ENCODE data around the gene TTC9C. TPM values are rescaled to one million over a fixed set of nuclear protein-coding genes. Genes with fewer than 3 reads are reported as not detected.
A peak's percentile ranks its signal among the peaks of the same experiment; 100 is the strongest.

Gene TTC9C
- total and polyA plus RNA-seq, 7 experiments from 2014 or later, result 12.0 to 53.0 (median 29.3) TPM

DNA sequence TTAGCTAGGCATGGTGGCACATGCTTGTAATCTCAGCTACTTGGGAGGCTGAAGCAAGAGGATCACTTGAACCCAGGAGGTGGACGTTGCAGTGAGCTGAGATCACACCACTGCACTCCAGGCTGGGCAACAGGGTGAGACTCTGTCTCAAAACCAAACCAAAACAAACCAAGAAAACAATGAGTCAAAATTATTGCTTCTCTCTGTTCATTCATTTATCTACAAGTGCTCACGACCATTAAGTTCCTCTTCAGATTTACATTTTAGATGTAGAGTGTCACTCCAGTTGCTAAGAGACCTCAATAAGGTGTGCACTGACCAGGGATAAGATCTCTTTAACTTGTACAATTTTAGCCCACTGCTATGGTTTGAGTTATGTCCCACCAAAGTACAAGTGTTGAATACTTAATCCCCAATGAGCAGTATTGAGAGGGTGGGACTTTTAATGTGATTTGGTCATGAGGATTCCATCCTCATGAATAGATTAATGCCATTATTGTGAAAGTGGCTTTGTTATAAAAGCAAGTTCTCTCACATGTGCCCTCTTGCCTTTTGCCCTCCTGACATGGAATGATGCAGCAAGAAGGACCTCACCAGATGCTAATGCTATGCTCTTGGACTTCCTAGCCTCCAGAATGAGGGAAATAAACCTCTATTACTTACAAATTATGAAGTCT lies 8.8 kb upstream of the TTC9C start:
- H3K36me3 ChIP-seq (ENCODE audit: control insufficient read depth in 2 of 3, insufficient read depth in 3 of 3, low read length in 3 of 3), result peaks cover 61 to 96% (median 77%) of the 10 kb centered on the region in 3 experiments
- Mint-ChIP-seq H3K36me3 (peaks cover 4 to 73% (median 63%) of the 10 kb centered on the region in 5 donors), H3K27ac (peak overlapping the region in 4 of 9 donors; percentile 16 to 63 (median 47)), H3K27me3 (no peaks in the 10 kb centered on the region), H3K4me1 (peaks cover 19 to 74% (median 56%) of the 10 kb centered on the region in 7 donors), H3K9me3 (no peaks in the 10 kb centered on the region), H3K4me3 (no peak overlapping the region)
- ATAC-seq (no peak), DNase-seq (no peak)
- H3K27me3 ChIP-seq (ENCODE audit: control insufficient read depth in 2 of 2, insufficient read depth in 2 of 2, low read length in 2 of 2), result no peaks in the 10 kb centered on the region
- ChIA-PET POLR2A (interaction anchor here (0.5 to 17.5 kb wide), 6 partner anchors 8 to 162 kb away, joined by 3 to 347 read pairs (median 3); partner anchors contain the start of genes BSCL2, GNG3 and HNRNPUL2), CTCF (no interaction called here)
- H3K9me3 ChIP-seq (ENCODE audit: control insufficient read depth in 2 of 3, low read length in 3 of 3), result no peaks in the 10 kb centered on the region
- H3K4me3 ChIP-seq (ENCODE audit: low read length), result no peak overlapping the region
- H3K4me1 ChIP-seq (ENCODE audit: control insufficient read depth in 2 of 2, insufficient read depth in 2 of 2, low read length in 2 of 2), result peaks cover 7 to 9% of the 10 kb centered on the region in 2 donors
- no peak overlapping the region for H3K27ac ChIP-seq (ENCODE audit: low read depth, low read length)
- intact Hi-C loops (cut with micrococcal nuclease), result no loop called here

DNA sequence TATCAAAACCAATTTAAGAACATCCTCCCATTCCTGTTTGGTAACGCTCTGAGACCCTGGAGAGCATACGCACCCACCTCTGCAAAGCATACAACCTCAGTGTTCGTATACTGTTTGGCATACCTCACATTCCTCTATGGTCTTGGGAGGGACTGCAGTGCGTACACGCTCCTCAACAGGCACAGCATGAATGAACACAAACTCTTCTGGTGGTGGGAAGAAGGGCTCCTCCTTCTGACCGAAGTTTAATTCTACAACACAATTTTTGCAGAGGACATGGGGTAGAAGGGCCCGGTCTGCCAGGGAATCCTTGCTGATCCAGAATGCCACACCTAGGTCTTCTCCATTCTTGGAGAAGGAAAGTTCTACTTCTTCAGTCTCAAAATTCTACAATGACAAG lies 6.3 kb upstream of the TTC9C start:
- ATAC-seq (no peak), DNase-seq (no peak)
- Histone ChIP-seq H3K4me1 (ENCODE audit: control insufficient read depth in 2 of 2, insufficient read depth in 2 of 2, low read length in 2 of 2) (peaks cover 24 to 25% of the 10 kb centered on the region in 2 donors), H3K27ac (ENCODE audit: low read depth, low read length) (no peak overlapping the region), H3K36me3 (ENCODE audit: control insufficient read depth in 2 of 3, insufficient read depth in 3 of 3, low read length in 3 of 3) (peaks cover 44 to 76% (median 54%) of the 10 kb centered on the region in 3 experiments), H3K9me3 (ENCODE audit: control insufficient read depth in 2 of 3, low read length in 3 of 3) (no peaks in the 10 kb centered on the region), H3K27me3 (ENCODE audit: control insufficient read depth in 2 of 2, insufficient read depth in 2 of 2, low read length in 2 of 2) (no peaks in the 10 kb centered on the region), H3K4me3 (ENCODE audit: low read length) (no peak overlapping the region)
- H3K4me1 Mint-ChIP-seq, result peaks cover 30 to 75% (median 66%) of the 10 kb centered on the region in 7 donors
- intact Hi-C loops (cut with micrococcal nuclease), result no loop called here
- POLR2A ChIA-PET, result interaction anchor here (17.5 kb wide), 1 partner anchor 11 kb away, joined by 347 read pairs; the partner anchor contains the start of genes BSCL2 and GNG3
- peak overlapping the region in 4 of 9 donors; percentile 18 to 57 (median 30) for H3K27ac Mint-ChIP-seq
- CTCF ChIA-PET, result no interaction called here
- H3K27me3 Mint-ChIP-seq, result no peaks in the 10 kb centered on the region
- peaks cover 0 to 68% (median 57%) of the 10 kb centered on the region in 5 donors for H3K36me3 Mint-ChIP-seq
- peak overlapping the region in 1 of 10 donors; percentile 13 for H3K4me3 Mint-ChIP-seq
- H3K9me3 Mint-ChIP-seq, result peaks cover 0 to 4% (median 0%) of the 10 kb centered on the region in 11 donors

DNA sequence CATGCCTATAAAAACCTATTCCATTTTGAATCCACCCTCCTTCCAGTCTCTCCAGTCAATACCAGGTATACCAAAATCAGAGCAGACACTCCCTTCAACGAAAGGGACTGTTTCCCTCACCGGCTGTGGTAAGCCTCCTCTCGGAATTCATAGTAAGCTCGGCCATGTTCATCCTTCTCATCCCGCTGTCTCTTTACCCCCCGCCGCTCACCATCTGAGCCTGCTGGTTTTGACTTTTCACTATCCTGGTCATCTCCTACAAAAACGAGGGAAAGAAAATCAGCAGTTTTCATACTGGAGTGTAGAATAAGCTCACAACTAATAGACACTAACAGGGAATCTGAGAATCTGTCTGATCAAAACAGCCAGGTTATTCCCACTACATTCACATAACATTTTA lies 4.1 kb upstream of the TTC9C start:
- peaks cover 25 to 28% of the 10 kb centered on the region in 2 donors for H3K4me1 ChIP-seq (ENCODE audit: control insufficient read depth in 2 of 2, insufficient read depth in 2 of 2, low read length in 2 of 2)
- no peak for ATAC-seq
- H3K9me3 ChIP-seq (ENCODE audit: control insufficient read depth in 2 of 3, low read length in 3 of 3), result no peaks in the 10 kb centered on the region
- H3K4me3 ChIP-seq (ENCODE audit: low read length), result no peak overlapping the region
- intact Hi-C loops (cut with micrococcal nuclease), result no loop called here
- peaks cover 0 to 8% (median 0%) of the 10 kb centered on the region in 11 donors for H3K9me3 Mint-ChIP-seq
- H3K27me3 ChIP-seq (ENCODE audit: control insufficient read depth in 2 of 2, insufficient read depth in 2 of 2, low read length in 2 of 2), result no peaks in the 10 kb centered on the region
- peaks cover 0 to 60% (median 44%) of the 10 kb centered on the region in 5 donors for H3K36me3 Mint-ChIP-seq
- POLR2A ChIA-PET, result interaction anchor here (0.6 to 17.5 kb wide), 15 partner anchors 13 to 171 kb away, joined by 3 to 347 read pairs (median 4); partner anchors contain the start of genes B3GAT3, BSCL2, GNG3 and POLR2G
- H3K36me3 ChIP-seq (ENCODE audit: control insufficient read depth in 2 of 3, insufficient read depth in 3 of 3, low read length in 3 of 3), result peaks cover 30 to 58% (median 44%) of the 10 kb centered on the region in 3 experiments
- H3K27ac Mint-ChIP-seq, result peak overlapping the region in 7 of 9 donors; percentile 18 to 97 (median 64)
- DNase-seq, result no peak
- H3K27me3 Mint-ChIP-seq, result peaks cover 0 to 2% (median 0%) of the 10 kb centered on the region in 5 donors
- peak overlapping the region; percentile 92 for H3K27ac ChIP-seq (ENCODE audit: low read depth, low read length)
- peaks cover 23 to 71% (median 62%) of the 10 kb centered on the region in 7 donors for H3K4me1 Mint-ChIP-seq
- CTCF ChIA-PET, result interaction anchor here (1.1 to 1.5 kb wide), 2 partner anchors 133 to 138 kb away, joined by 3 read pairs; partner anchors contain the start of gene TUT1
- H3K4me3 Mint-ChIP-seq, result peak overlapping the region; percentile 91 to 99 (median 96)

DNA sequence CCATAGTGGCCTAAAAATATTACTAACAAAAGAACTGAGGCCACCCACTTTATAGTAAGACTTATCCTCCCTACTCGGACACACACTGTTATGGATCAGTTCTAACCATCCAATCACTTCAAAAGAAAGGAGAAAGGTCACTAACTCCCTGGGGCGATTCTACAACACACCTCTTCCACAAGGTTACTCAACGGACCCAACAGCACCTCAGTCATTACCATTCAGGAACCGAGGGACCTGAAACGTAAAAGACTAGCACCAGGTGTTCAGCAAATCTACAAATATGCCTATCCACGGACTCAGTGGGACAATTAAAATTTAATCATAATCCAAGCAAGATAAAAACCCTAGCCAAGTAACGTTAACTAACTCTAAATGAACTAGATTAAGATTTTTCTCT lies 2.6 kb upstream of the TTC9C start:
- CTCF ChIA-PET, result interaction anchor here (0.8 kb wide), 1 partner anchor 83 kb away, joined by 3 read pairs; no protein-coding TSS in a partner anchor
- peaks cover 23 to 71% (median 60%) of the 10 kb centered on the region in 7 donors for H3K4me1 Mint-ChIP-seq

DNA sequence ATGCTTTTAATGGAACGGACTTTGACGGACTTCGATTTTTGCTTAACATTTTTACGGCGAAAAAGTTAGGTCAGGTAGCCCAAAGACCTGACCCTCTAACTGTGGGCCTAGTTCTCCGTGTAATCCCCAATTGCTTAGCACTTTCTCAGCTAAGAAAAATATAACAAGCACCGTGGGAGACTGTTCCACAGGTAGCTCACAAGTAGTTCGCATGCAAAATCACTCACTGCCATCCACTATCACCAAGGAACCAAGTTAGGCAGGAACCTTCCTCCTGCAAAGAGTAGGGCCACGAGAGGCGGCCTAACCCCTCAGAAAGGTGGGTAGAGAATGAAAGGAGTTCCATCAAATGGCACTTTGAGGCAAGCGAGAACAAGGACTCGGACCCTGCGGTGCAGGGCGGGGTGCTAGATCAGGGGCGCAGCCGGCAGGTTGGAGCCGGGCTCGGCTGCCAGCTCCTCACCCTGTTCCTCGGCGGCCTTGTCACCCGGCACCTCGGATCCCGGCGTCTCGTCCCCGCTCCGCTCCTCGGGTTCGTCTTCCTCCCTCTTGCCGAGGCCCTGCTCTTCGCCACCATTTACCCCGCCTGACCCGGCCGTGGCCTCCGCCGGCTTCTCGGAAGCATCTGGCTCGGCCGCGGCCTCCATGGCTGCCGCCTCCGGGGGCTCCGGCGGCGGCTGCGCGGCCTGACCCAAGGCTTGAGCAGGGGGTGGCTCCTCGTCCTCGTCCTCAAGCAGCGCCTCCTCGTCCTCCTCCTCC lies 2.0 kb upstream of the TTC9C start:
- Histone ChIP-seq H3K27me3 (ENCODE audit: control insufficient read depth in 2 of 2, insufficient read depth in 2 of 2, low read length in 2 of 2) (no peaks in the 10 kb centered on the region), H3K27ac (ENCODE audit: low read depth, low read length) (peak overlapping the region; percentile 92), H3K9me3 (ENCODE audit: control insufficient read depth in 2 of 3, low read length in 3 of 3) (no peaks in the 10 kb centered on the region), H3K4me1 (ENCODE audit: control insufficient read depth in 2 of 2, insufficient read depth in 2 of 2, low read length in 2 of 2) (peaks cover 36 to 40% of the 10 kb centered on the region in 2 donors), H3K4me3 (ENCODE audit: low read length) (peak overlapping the region; percentile 87), H3K36me3 (ENCODE audit: control insufficient read depth in 2 of 3, insufficient read depth in 3 of 3, low read length in 3 of 3) (peaks cover 16 to 40% (median 24%) of the 10 kb centered on the region in 3 experiments)
- H3K4me3 Mint-ChIP-seq, result peak overlapping the region; percentile 91 to 99 (median 96)
- peaks cover 0 to 2% (median 0%) of the 10 kb centered on the region in 5 donors for H3K27me3 Mint-ChIP-seq
- H3K9me3 Mint-ChIP-seq, result peaks cover 0 to 8% (median 0%) of the 10 kb centered on the region in 11 donors
- peak in 5 of 9 donors; percentile 16 to 34 (median 23) for DNase-seq
- ChIA-PET CTCF (interaction anchor here (0.8 to 1.8 kb wide), 2 partner anchors 83 to 134 kb away, joined by 3 to 5 read pairs; no protein-coding TSS in a partner anchor), POLR2A (interaction anchor here (0.5 to 17.5 kb wide), 40 partner anchors 9 to 302 kb away, joined by 3 to 347 read pairs (median 6); partner anchors contain the start of genes BSCL2, C11orf98, CSKMT and EML3)
- peak overlapping the region; percentile 84 to 99 (median 91) for H3K27ac Mint-ChIP-seq
- H3K4me1 Mint-ChIP-seq, result peaks cover 23 to 70% (median 60%) of the 10 kb centered on the region in 7 donors
- intact Hi-C loops (cut with micrococcal nuclease), result loop anchor here (2.0 to 5.0 kb wide), 5 partner anchors 48 to 1112 kb away; partner anchors contain the start of genes FEN1 (in 1 of the 2), MARK2 (in 1 of the 2), NXF1 (in 1 of the 2) and TMEM258 (in 1 of the 2)
- no peak for ATAC-seq
- H3K36me3 Mint-ChIP-seq, result peaks cover 0 to 46% (median 33%) of the 10 kb centered on the region in 5 donors

More for the DNA sequence above, 2.6 kb upstream of the TTC9C start:
- Histone ChIP-seq H3K27ac (ENCODE audit: low read depth, low read length) (peak overlapping the region; percentile 92), H3K27me3 (ENCODE audit: control insufficient read depth in 2 of 2, insufficient read depth in 2 of 2, low read length in 2 of 2) (no peaks in the 10 kb centered on the region), H3K9me3 (ENCODE audit: control insufficient read depth in 2 of 3, low read length in 3 of 3) (no peaks in the 10 kb centered on the region), H3K36me3 (ENCODE audit: control insufficient read depth in 2 of 3, insufficient read depth in 3 of 3, low read length in 3 of 3) (peaks cover 23 to 43% (median 31%) of the 10 kb centered on the region in 3 experiments), H3K4me3 (ENCODE audit: low read length) (peak overlapping the region; percentile 87), H3K4me1 (ENCODE audit: control insufficient read depth in 2 of 2, insufficient read depth in 2 of 2, low read length in 2 of 2) (peaks cover 36% of the 10 kb centered on the region in 2 donors)
- POLR2A ChIA-PET, result interaction anchor here (0.5 to 17.5 kb wide), 18 partner anchors 9 to 227 kb away, joined by 3 to 347 read pairs (median 14); partner anchors contain the start of genes BSCL2, C11orf98, CSKMT and GNG3
- Mint-ChIP-seq H3K27ac (peak overlapping the region; percentile 84 to 99 (median 91)), H3K4me3 (peak overlapping the region; percentile 91 to 99 (median 96)), H3K9me3 (peaks cover 0 to 8% (median 0%) of the 10 kb centered on the region in 11 donors), H3K36me3 (peaks cover 0 to 52% (median 38%) of the 10 kb centered on the region in 5 donors), H3K27me3 (peaks cover 0 to 2% (median 0%) of the 10 kb centered on the region in 5 donors)
- DNase-seq (no peak), ATAC-seq (no peak)
- intact Hi-C loops (cut with micrococcal nuclease), result loop anchor here (2.0 to 5.0 kb wide), 5 partner anchors 47 to 1113 kb away; partner anchors contain the start of genes FEN1 (in 1 of the 2), MARK2 (in 1 of the 2), NXF1 (in 1 of the 2) and TMEM258 (in 1 of the 2)

Data from naive thymus-derived CD4-positive, alpha-beta T cell (primary cell).